HG02678 (cell line): ENCODE results near the gene FAM47B.

ENCODE experiments used
- ATAC-seq: cut with Tn5 transposase; IDR thresholded peaks from one replicate; pipeline ENCODE4 v1.9.1; 2021; ENCODE audit warnings: mild to moderate bottlenecking, moderate library complexity; ENCODE audit not compliant: unreplicated experiment

Gene FAM47B

DNA sequence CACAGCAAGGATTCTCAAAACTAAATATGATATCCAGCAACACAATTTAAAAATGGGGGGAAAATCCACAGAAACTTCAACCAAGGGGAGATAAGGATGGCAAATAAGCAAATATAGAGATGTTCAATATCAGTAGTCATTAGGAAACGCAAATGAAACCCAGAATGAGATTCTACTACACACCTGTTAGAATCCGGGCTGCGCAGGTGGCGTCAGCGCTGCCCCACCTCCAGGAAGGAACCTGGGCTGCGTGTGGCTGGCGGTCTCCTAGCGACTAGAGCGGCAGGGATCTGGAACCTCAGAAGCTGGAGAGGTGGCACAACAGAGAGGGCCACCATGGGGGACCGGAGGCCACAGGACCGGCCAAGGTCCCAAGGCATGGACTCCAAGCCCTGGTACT lies at the start of gene FAM47B:
FAM47B (plus strand) TSS at position 301 of the 400 bp plus-strand sequence; CDS start at position 337, 36 bp downstream.
- ATAC-seq, result no peak

- no peak for ATAC-seq
Measured at GRCh38 chrX:34893741-34894140, 48.9 kb upstream of the FAM47B start.

DNA sequence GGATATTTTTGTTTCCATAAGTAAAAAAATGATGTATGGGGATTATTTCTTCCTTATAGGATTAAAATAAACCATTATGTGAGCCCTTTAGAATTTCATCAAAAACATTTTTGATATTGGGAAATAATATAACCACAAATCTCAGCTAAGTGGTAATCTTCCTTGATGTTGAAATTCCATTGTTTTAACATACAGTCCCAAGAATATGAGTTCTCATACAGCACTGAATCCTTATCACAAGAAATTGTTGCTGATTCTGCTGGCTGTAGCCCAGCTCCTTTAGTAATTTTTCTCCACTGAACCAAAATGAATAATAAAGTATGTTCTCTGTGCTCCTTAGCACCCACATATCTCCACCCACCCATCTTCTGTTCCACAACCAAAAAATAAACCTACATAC lies 41.9 kb upstream of the FAM47B start:
- ATAC-seq, result no peak

GRCh38 chrX:34901761-34902160 lies 40.8 kb upstream of the FAM47B start:
- no peak for ATAC-seq

GRCh38 chrX:34903316-34903715 lies 39.3 kb upstream of the FAM47B start:
- ATAC-seq, result no peak

DNA sequence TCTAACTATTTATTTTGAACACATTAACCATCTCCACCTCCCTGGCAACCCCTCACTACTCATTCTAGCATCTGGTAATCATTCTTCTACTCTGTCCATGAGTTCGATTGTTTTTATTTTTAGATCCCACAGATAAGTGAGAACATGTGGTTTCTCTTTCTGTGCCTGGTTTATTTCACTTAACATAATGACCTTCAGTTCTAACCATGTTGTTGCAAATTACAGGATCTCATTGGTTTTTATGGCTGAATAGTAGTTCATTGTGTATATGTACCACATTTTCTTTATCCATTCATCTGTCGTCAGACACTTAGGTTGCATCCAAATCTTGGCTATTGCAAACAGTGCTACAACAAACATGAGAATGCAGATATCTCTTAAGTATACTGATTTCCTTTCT lies 33.4 kb upstream of the FAM47B start:
- ATAC-seq, result no peak

DNA sequence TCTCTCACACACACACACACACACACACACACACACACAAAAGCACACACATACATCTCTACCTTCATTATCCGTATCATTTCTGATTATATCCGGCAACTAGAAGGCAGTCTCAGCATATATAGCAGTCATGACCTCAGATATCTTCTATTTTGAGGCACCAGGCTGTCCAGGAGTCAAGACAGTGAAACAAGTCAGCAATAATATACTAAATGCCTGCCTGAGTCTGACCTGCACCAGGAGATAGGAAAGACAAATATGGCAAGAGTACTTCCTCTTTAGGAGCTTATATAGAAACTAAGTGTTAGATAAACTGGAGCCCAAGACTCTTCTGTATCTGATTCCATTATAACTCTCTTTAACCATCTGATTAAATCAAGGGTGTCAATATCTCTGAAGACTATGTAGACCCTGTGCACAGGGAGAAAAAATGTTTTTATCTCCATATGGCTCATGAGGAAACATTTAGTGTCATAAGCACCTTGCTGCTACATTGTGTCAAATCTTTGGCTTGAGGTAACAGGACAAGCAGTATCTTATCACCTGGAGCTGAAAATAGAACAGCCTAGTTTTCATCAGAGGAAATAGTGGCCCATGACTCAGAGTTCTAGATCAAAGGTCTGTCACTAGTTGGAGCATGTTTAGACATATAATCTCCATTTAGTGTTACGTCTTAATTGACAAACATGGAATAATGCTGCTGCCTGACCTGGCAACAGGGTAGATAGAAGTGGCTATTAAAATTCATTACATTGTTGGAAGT lies 27.0 kb upstream of the FAM47B start:
- no peak for ATAC-seq

- no peak for ATAC-seq
Measured at GRCh38 chrX:34917146-34917545, 25.4 kb upstream of the FAM47B start.

GRCh38 chrX:34918091-34918736 lies 24.4 kb upstream of the FAM47B start:
- ATAC-seq, result no peak

DNA sequence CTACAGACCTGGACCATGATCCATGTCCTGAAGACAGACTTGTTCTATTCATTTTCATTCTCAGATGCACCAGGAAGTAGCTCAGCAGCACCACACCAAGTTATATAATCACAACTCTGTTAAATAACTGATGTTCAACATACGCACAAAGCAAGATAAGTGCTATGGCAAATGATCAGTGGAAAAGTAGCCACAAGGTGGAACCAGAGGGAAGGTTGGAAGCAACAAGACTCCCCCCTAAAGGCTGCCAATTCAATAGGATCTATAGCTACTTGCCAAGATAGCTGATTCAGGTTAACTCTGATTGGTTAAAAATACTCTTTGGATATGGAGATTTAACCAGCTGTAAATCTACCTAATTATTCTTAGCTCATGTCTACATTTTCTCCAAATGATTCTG lies 23.7 kb upstream of the FAM47B start:
- no peak for ATAC-seq

DNA sequence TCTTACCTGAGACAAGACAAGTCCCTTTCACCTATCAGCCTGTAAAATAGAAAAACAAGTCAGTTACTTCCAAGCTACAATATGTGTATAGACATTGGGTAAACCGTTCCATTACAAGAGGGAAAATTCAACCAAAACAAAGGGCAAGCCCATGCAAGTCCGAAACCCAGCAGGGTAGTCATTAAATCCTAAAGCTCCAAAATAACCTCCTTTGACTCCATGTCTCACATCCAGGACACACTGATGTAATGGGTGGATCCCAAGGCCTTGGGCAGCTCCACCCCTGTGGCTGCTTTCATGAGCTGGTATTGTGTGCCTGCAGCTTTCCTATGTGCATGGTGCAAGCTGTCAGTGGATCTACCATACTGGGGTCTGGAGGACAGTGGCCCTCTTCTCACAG lies 14.7 kb upstream of the FAM47B start:
- ATAC-seq, result no peak

- ATAC-seq, result no peak
Measured at GRCh38 chrX:34943235-34943634, 639 bp downstream of the FAM47B start.

DNA sequence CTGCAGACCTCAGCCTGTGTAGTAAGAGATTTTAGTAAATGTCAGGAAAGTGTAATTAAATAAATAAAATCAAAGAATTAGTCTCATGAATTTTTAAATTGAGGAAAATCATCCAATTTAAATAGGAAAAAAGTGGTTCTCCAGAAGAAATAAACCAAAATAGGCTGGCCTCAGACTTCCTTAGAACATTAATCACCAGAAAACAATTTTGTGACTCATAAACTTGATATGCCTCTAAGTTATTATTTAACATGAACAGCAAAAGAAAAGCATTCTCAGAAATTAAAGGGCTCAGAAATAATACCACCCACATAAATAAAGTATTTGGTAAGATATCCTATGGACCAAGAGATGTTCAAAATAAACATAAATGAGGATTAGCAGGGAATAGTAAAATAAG lies 14.3 kb downstream of the FAM47B start:
- ATAC-seq, result no peak

- no peak for ATAC-seq
Measured at GRCh38 chrX:34961662-34962061, 19.1 kb downstream of the FAM47B start.

DNA sequence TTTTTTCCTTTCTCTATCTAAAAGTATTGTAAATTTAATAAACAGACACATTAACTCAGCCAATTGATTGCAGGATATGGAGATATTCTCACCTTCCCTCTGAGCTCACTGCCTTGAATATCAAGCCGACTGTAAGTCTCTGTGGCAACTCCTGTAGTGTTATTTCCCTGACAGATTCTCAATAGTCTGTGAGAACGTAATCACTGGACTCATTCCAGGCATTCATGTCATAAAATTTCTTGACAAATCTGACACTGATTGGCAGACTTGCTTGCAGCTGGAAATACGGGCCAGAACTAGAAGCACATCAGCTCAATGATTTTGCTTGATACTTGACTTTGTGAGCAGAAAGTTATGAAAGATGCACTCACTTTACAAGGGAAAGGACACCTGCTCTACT lies 29.6 kb downstream of the FAM47B start:
- no peak for ATAC-seq

DNA sequence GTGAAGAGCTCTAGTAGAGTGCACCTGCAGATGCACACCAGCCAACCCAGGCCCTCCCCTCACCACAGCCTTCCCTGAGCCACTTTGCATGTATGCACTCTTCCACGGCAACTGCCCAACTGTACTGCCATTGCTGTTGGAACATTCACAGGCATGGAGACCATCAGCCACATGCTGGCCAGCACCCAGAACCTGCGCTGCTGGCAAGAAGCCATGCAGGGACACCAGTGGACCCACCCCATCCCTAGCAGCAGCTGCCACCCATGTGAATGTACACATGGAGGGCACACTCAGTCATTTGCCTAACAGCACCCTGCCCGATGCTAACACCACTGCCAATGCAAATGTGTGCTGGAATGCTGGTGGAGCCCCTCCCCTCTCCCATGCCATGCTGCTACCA lies 35.6 kb downstream of the FAM47B start:
- no peak for ATAC-seq

GRCh38 chrX:34987646-34988045 lies 45.0 kb downstream of the FAM47B start:
- ATAC-seq, result no peak
